HG02870 (cell line): ENCODE results near the gene RAD51B.
"Not testable (repeated sequence)": the region's sequence is repeated elsewhere in the genome, so short reads cannot be mapped to it uniquely, and the experiment has no call there.

ENCODE experiments used
- ATAC-seq: cut with Tn5 transposase; IDR thresholded peaks from one replicate; pipeline ENCODE4 v1.9.1; 2021; ENCODE audit warnings: mild to moderate bottlenecking, moderate library complexity; ENCODE audit not compliant: unreplicated experiment

Gene RAD51B

GRCh38 chr14:68106456-68106855 lies 286.9 kb downstream of the RAD51B start:
- ATAC-seq, result no peak

DNA sequence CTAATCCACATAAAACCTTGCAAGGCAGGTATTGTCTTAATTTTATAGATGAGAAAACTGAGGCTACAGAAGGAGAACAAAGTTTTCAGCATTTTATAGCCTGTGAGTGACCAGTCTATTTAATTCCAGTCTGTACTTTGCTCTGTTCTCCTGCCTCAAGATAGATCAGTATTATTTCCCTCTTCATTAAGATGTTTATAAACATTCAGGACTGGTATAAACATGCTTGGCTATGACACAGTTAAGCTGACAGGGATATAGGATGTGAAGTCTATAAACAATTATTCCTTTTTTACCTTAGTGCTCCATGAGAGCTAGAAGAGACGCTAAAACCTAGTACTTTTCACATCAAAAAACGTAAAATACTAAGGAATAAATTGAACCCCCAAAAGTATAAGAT lies 287.3 kb downstream of the RAD51B start:
- no peak for ATAC-seq

GRCh38 chr14:68109132-68109900 lies 289.7 kb downstream of the RAD51B start:
- ATAC-seq, result no peak

DNA sequence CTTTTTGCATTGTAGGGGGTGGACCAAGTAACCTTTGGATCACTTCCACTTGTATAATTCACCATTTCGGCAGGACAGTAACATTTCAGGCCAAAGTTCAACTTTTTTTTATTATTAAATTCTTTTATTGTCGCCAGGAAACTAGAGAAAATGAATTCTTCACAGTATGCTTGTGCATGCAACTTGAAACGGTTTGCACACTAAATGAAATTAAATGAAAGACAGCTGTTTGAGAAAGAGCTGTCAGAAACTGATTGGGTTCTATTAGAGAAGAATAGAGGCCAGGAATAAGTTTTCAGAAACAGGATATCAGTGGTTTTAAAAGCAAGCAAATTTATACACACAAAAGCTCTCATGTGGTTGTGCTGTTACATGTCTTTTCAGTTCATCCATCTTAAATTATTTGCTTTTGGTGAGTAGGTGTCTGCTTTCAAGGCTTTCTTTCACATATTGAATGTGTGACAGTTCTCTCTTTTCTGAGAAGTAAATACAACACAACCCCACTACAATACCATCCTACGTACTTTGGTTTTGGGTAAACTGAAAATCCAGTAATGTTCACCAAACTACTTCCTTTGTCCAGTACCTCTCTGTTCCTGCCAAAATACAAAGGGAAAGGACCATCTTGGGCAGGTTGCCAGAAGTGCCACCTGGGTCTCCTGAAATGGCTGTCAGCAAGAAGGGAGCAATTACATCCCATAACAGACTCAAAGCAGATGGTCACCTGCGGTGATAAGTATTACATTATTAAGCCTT lies 291.7 kb downstream of the RAD51B start:
- no peak for ATAC-seq

GRCh38 chr14:68111853-68112270 lies 292.3 kb downstream of the RAD51B start:
- no peak for ATAC-seq

- ATAC-seq, result no peak
Measured at GRCh38 chr14:68112442-68112841, 292.9 kb downstream of the RAD51B start.

GRCh38 chr14:68113343-68113930 lies 293.9 kb downstream of the RAD51B start:
- ATAC-seq, result no peak

DNA sequence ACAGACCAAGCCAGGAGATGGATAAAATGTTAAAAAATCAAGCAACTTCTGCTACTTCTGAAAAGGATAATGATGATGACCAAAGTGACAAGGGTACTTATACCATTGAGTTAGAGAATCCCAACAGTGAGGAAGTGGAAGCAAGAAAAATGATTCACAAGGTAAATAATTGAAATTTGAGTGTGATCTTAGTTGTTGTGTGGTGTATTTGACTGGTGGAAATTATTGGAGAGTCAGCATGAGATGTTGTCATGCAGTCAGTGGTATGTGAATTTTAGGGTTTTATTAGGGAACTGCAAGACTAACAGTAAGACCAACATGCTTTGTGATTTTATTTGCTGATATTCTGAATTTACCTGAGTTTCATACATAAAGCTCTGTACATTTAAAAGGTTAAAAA lies 296.4 kb downstream of the RAD51B start:
- ATAC-seq, result not testable (repeated sequence)

- ATAC-seq, result no peak
Measured at GRCh38 chr14:68122651-68123050, 303.1 kb downstream of the RAD51B start.

DNA sequence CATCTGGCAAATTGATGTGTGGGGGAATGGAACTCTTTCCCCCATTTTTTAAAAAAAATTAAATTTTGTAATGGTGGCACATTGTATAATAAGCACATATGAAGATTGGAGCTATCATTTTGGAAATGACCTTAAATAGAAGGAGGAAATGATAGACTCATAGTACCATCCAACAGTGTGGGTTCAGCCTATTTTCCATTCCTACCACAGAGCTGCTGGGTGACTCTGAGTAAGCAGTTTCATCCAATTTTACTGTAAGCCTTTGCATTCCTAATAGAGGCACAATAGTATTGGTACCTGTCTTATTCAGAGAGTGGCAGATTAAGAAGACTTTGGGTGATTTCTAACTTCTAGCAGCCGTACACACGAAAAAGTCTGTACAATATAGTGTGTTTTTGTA lies 304.5 kb downstream of the RAD51B start:
- ATAC-seq, result no peak

- no peak for ATAC-seq
Measured at GRCh38 chr14:68124979-68125731, 305.6 kb downstream of the RAD51B start.

DNA sequence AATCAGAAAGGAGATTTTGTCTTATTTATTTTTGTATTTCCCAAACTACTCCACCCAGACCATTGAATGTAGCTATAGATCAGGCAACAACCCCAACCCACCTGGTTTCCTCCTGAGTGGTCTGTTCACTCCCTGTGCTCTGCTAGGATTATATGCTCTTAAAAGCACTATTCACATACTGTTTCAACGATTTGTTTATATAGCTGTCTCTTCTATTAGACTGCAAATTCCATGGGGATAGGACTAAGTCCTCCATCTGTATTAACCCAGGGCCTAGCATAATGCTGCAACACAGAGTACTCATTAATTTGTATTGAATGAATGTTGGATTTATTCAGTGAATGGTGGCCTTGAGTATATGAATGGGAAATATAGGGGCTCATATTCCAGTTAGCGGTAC lies 307.6 kb downstream of the RAD51B start:
- ATAC-seq, result no peak

GRCh38 chr14:68131907-68132306 lies 312.3 kb downstream of the RAD51B start:
- ATAC-seq, result no peak

DNA sequence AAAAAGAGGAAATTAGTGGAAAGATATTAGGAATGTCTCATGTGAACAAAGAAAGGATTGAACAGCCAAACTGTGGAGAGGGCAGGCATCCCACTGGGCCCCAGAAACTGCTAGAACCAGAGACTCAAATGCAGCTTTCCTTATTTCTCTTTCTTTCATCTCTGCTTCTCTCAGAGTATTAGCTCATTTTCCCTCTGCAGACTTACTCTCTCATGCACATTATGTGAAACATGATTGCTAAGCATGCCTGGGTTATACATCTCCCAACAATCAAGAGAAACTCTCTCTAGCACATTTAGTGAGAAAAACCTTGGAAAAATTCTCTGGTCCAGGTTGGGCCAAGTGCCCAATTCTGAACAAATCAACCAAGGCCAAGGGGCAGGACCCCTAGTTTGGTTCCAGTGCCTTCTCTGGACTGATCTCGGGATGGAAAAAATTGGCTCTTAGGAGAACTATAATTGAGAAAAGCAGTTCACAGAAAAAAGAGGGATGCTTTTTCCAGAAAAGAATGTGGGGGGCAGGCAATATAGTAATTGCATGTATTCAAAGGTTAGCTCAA lies 313.1 kb downstream of the RAD51B start:
- no peak for ATAC-seq

- no peak for ATAC-seq
Measured at GRCh38 chr14:68133856-68134255, 314.3 kb downstream of the RAD51B start.

DNA sequence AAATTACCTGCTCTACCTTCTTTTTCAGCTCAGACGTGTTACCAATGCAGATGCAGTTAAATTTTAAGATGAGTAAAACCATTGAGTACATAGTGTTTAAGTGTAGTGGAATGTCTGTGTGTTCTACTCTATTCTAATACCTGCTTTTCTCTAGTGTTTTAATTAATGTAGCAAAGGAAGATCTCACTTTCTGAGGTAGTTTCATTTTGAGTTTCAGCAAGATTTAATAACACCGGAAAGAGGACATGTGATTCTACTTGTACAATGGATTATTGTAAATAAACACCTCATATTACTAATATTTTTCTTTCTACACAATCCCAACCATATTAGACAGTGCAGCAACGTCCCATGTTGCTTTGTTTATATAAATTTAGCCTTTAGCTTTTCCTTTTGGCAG lies 315.4 kb downstream of the RAD51B start:
- no peak for ATAC-seq

GRCh38 chr14:68135566-68135965 lies 316.0 kb downstream of the RAD51B start:
- no peak for ATAC-seq

GRCh38 chr14:68137704-68138619 lies 318.4 kb downstream of the RAD51B start:
- ATAC-seq, result no peak

DNA sequence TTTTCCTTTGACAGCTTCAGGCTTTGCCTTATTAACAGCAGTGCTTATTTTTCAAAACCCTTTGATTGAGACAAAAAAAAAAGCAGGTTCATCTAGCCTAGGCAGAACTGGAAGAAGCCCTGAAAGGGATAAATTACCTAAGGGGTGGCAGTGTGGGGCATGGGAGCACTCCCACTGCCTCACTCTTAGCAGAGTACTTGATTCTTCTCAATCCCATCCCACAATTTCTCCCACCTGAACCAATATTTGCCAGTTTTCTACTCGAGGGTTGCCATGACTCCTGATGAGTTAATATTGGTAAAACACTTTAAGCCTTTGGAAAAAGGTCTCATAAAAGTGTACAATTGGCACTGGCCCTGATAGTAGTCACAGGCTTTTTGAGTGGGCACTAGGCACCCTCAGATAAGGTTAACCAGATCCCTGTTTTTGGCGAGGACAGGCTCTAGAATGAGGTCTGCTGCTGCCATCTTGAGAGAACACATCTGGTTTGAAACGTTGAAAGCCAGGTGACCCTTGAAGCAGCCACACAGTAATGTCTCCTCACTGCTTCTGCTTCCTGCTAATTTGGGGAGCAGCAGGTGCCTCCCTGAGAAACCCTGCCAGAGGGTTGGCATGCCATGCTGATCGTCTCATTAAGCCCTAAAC lies 320.0 kb downstream of the RAD51B start:
- no peak for ATAC-seq
